Fibroblast of skin of right quadriceps (primary cell): ENCODE data around the gene DDX11.
"Not testable (repeated sequence)": the region's sequence is repeated elsewhere in the genome, so short reads cannot be mapped to it uniquely, and the experiment has no call there.

Experiments
- DNase-seq: peaks from one replicate; pipeline ENCODE4 v3.0.0-alpha.2; 2013

Gene DDX11

DNA sequence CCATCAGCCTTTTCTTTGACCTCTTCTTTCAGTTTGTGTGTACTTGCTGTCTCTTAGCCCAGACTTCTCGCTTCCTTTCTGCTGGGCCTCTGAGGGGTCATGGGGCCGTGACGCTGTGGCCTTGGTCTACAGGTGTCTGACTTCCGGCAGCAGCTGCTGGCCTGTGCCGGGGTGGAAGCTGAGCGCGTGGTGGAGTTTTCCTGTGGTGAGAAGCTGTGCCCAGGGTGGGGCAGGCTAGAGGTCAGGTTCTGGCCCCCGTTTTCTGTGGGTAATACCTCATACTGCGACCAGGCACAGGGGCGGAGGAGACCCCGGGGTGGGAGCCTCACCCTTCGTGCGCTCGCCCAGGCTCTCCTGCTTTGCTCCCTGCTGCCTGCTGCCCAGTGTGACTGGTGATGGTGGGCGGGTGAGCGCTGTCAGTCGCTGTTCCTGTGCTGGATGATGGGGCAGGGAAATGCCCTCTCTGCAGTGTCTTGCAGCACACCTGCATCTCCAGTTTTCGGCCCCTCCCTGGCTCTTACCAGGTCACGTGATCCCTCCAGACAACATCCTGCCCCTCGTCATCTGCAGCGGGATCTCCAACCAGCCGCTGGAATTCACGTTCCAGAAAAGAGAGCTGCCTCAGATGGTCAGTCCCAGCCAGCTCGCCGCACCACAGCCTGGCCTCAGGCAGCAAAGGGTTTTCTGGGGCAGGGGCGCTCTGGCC, 27.0 kb downstream of the DDX11 start:
- DNase-seq = not testable (repeated sequence)

- not testable (repeated sequence) for DNase-seq
Observed at GRCh38 chr12:31102125-31102524, 28.5 kb downstream of the DDX11 start.

- not testable (repeated sequence) for DNase-seq
Observed at GRCh38 chr12:31102596-31102995, 28.9 kb downstream of the DDX11 start.

- not testable (repeated sequence) for DNase-seq
Observed at GRCh38 chr12:31103561-31103975, 29.9 kb downstream of the DDX11 start.

DNA sequence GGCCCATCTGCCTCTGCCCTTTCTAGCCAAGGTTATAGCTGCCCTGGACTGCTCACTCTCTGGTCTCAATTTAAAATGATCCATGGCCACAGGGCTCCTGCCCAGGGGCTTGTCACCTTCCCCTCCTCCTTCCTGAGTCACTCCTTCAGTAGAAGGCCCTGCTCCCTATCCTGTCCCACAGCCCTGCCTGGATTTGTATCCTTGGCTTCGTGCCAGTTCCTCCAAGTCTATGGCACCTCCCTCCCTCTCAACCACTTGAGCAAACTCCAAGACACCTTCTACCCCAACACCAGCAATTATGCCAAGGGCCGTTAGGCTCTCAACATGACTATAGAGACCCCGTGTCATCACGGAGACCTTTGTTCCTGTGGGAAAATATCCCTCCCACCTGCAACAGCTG, 30.6 kb downstream of the DDX11 start:
- DNase-seq = not testable (repeated sequence)

GRCh38 chr12:31104773-31105172, 31.1 kb downstream of the DDX11 start:
- not testable (repeated sequence) for DNase-seq

- no peak for DNase-seq
Observed at GRCh38 chr12:31105668-31106067, 32.0 kb downstream of the DDX11 start.

GRCh38 chr12:31106101-31106803, 32.6 kb downstream of the DDX11 start:
- no peak for DNase-seq

DNA sequence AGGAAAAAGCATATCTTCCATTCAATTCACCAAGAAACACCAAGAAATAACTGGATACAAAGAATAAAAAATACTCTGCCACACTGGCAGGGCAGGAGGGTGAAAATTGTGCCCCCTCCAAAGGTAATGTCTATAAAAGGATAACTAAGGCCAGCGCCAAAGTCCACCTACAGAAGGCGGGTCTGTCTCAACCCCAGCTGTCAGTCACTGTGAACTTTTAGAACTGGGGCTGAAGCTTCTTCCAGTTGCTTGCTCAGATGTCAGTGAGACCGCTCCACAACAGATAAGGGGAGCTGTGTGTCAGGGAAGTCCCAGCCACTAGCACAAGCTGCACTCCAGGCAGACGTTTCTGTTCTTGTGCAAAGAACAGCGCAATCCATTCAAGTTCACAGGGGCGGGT, 36.1 kb downstream of the DDX11 start:
- DNase-seq = not testable (repeated sequence)

DNA sequence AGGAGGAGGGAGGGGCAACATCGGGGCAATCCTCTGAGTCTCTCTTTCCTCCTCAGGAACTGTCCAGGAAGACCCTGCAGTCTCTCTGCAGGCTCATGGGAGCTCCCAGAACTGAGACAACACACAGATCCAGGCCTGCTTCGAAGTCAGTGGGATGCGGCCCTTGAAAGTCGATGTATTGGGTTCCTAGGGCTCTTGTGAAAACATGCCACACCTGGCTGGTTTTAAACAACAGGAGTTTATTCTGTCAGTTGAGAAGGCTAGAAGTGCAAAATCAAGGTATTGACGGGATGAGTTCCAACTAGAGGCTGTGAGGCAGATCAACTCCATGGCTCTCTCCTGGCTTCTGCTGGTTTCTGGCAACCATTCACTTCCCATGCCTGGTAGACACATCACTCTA, 36.6 kb downstream of the DDX11 start:
- not testable (repeated sequence) for DNase-seq

GRCh38 chr12:31115092-31115601, 41.5 kb downstream of the DDX11 start:
- DNase-seq = not testable (repeated sequence)

DNA sequence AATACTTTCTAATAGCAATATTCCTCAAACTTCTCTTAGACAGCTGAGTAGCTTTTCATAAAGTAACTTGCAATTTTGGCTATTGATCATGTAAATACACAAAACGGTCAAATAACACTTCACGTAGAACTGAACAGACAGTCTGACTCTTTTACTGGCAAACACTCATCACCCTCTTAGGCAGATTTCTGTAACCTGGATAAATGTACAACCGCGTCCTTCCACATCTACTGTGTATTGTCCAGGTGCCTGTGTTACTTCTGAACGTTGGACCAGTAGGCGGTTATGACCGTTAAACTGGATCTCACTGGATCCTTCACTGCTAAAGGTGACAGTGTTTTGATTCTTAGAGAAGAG, 43.2 kb downstream of the DDX11 start:
- DNase-seq = not testable (repeated sequence)

GRCh38 chr12:31117203-31118011, 43.7 kb downstream of the DDX11 start:
- peak; percentile 8 for DNase-seq

- peak; percentile 35 for DNase-seq
Observed at GRCh38 chr12:31118347-31119191, 44.9 kb downstream of the DDX11 start.

GRCh38 chr12:31119192-31119802, 45.6 kb downstream of the DDX11 start:
- no peak for DNase-seq

DNA sequence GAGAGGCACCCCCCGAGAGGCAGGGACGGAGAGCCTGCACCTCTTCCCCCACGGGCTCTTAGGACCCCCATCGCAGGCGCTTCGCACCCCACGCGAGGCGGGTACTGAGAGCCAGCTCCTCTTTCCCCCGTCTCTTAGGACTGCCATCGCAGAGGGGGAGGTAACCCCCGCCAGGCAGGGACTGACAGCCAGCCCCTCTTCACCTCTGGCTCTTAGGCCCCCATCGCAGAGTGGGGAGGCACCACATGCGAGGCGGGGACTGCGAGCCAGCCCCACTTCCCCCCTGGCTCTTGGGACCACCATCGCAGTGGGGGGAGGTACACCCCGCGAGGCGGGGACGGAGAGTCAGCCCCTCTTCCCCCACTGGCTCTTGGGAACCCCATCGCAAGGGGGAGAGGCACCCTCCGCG, 46.1 kb downstream of the DDX11 start:
- no peak for DNase-seq

DNA sequence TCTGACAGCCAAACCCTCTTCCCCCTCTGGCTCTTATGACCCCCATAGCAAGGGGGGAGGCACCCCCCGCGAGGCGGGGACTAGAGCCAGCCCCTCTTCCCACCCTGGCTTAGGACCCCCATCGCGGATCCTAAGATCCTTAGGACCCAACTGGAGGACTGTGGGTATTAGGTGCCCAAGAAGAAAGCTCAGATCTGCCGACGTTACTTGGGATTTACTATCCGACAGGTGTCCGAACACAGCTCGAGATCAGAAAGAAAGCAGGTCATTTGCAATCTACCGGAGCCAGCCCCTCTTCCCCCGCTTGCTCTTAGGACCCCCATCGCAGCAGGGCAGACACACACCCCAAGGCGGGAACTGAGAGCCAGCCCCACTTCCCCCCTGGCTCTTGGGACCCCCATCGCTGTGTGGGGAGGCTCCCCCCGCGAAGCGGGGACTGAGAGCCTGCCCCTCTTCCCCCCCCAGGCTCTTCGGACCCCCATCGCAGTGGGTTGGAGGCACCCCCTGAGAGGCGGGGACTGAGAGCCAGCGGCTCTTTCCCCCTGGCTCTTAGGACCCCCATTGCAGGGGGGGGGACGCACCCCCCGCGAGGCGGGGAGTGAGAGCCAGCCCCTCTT, 46.8 kb downstream of the DDX11 start:
- DNase-seq = no peak

DNA sequence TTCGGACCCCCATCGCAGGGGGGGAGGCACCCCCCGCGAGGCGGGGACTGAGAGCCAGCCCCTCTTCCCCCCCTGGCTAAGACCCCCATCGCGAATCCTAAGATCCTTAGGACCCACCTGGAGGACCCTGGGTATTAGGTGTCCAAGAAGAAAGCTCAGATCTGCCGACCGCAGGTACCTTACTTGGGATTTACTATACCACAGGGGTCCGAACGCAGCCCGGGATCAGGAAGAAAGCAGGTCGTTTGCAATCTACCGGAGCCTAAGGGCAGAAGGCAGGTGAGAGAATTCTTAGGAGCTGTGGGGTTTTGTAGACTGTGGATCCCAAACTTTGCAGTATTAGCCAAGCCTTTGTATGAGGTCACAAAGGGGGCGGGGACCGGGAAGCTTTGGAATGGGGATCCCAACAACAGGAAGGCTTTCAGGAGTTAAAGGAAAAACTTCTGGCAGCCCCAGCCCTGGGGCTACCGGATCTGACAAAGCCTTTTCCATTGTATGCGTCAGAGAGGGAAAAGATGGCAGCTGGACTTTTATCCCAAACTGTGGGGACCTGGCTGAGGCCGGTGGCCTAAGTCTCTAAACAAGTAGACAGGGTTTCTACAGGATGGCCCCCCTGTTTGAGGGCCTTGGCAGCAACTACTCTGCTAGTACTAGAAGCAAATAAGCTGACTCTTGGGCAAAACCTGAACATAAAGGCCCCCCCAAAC, 47.5 kb downstream of the DDX11 start:
- not testable (repeated sequence) for DNase-seq

DNA sequence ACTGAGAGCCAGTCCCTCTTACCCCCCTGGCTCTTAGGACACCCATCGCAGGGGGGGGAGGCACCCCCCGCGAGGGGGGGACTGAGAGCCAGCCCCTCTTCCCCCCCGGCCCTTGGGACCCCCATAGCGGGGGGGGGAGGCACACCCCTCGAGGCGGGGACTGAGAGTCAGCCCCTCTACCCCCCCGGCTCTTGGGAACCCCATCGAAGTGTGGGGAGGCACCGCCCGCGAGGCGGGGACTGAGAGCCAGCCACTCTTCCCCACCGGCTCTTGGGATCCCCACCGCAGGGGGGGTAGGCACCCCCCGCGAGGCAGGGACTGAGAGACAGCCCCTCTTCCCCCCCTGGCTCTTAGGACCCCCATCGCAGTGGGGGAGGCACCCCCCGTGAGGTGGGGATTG, 48.8 kb downstream of the DDX11 start:
- no peak for DNase-seq

DNA sequence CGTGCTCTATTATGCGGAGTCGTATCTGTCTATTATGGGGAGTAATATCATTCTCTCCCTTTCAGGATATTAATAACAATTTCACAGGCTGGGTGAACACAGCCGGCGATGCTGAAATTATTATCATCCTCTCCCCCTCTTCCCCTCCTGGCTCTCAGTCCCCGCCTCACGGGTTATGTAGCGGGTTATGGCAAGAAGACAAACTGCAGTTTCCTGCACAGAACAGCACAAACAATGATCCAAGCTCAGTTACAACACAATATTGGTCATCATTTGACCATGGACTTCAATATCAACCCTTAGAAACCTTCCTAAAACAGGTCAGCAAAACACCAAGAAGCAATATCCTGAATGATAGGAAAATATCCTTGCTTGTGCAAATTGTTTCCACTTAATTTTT, 50.5 kb downstream of the DDX11 start:
- DNase-seq = not testable (repeated sequence)

DNA sequence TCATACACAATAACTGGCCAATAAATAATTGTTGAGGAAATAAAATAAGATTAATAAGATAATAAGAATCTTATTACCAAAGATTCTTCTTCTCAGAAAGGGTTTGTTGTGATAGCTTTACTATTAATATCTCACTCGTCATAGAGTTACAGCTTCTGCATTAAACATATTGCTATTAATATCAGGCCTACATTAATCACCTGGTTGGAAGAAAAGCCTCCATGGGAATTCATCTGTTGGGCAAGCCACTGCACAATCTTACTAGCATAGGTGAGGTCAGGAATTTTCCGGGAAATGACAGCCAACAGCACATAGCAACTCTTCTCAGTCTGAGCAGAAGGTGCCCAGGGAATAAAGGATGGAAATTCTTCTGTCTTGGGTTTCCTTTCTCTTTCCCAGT, 51.5 kb downstream of the DDX11 start:
- DNase-seq = not testable (repeated sequence)
